GM21717 (cell line): ENCODE results near the gene CAMSAP1.

Experiments used
- ATAC-seq: cut with Tn5 transposase; IDR thresholded peaks from one replicate; pipeline ENCODE4 v1.9.1; 2021; ENCODE audit warnings: mild to moderate bottlenecking, moderate library complexity; ENCODE audit not compliant: unreplicated experiment

The CAMSAP1 gene

DNA sequence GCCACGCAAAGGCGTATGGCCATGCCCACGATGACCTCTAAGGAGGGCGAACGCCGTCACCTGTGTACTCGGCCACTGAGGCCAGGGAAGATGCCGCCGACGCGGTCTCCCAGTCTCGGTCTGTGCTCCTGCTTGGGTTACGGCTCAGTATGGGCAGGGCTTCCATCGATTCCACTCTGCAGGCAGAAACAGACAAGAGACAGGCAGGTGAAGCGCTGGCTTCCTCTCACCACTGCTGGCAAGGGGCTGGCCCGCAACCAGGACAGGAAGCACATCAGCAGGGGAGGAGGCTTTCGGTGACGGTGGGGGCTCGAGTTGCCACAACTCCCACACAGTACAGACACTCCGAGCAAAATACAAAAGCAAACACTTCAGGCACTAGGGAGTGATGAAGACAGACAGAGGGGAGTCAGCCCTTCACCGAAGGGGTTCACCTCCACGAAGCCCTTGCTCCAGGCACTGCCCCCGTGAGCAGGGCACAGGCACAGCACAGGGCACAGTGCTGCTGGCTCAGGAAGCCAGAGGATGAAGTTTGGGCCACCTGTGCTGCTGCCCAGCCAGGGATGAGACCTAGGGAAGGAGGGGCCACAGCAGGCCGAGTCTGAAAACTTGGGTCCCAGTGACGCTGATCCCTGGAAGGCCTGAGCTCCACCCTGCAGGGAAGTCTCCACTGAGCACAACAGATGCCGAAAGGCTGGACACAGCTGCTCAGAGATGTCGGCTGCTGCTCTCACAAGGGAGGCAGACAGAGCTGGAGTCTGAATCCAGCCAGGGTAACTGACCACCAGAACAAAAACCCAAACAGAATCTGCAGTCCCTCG lies 91.3 kb downstream of the CAMSAP1 start:
- ATAC-seq = no peak

DNA sequence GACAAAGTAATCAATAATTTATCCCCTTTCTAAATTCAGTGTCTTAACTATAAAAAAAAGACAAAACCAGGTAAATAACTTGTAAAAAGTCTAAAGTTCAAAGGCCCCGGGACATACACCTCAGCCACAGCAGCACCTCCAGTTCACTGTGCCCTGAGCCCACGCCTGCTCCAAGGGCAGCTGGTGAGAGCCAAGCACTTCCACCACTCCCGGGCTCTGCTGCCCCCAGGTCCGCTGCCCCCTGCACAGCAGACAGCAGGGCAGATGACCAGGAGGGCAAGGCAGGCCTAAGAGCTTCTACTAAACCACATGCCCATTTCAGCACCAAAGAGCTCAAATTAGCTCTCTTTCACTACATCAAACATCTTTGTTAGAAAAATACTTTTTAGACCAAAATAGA lies 91.9 kb downstream of the CAMSAP1 start:
- ATAC-seq = no peak

DNA sequence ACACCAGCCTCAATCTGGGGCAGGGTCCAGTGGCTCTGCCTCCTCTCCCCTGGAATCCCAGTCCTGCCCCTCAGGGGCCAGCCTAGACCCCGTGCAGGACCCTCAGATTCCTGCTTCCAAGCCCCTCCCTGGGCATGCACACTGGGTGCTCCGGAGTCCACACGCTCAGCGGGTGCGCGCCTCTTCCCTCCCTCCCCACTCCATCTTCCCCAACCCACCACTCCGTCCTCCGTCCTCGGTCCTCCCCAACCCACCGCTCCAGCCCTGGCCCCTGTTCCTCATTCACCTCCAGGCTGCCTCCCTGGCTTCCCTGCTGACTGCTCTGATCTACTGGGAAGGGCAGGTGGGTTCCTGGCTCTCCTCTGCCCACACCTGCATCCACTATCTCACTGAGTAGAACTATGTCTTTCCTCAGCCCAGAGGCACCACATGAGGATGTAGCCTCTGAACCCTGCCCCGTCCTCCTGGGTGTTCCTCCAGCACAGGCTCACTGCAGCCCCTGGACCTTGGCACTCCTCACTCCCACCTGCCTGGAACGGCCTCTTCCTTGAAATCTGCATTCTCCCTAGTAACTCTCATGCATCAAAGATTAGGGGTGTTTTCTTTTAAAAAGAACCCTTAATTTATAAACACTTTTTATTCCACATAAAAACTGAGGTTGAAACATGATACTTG lies 92.8 kb downstream of the CAMSAP1 start:
- ATAC-seq = no peak

DNA sequence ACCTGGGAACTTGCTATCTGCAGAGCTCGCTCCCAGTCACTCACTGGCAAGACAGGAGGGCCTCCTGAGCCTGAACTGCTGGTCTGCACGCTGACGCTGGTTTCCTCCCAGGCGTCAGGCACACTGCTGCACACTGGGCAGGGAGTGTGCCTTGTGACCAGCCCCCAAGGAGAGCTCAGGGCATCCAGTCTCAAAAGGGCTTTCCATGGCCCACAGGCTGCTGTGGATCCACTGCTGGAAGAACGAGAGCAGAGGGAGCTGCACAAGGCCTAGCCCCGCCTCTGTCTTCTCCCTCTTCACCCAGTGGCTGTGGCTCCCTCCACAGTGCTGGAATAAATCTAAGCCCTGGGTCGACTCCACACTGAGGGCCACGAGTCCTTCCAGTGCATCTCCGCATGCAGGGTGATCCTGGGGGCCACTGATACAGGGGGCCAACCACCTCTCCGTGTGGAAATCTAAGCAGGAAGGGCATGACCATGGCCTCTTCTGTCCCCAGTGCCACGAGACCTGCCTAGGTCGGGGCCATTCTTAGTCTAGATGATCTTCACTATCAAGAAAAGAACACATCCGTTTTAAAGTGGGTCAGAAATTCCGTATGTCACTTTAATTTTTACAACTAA lies 93.6 kb downstream of the CAMSAP1 start:
- no peak for ATAC-seq

DNA sequence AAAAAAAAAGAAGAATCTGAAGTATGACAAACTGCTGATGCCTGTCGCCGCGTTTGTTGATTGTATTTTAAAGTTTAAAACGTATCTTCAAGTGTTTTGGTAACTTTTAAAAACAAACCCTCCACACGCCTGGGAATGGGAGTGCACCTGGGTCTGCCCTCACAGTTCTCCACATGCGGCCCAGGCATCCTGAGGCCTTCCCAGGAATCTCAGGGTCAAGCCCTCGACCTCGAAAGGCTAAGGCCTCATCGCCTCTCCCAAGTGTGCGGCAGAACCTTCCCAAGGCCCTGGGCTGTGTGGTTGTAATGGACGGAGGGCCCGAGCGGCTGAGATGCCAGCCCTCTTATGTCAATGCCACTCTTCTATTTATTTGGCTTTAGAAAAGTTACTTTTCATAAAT lies 94.4 kb downstream of the CAMSAP1 start:
- no peak for ATAC-seq

DNA sequence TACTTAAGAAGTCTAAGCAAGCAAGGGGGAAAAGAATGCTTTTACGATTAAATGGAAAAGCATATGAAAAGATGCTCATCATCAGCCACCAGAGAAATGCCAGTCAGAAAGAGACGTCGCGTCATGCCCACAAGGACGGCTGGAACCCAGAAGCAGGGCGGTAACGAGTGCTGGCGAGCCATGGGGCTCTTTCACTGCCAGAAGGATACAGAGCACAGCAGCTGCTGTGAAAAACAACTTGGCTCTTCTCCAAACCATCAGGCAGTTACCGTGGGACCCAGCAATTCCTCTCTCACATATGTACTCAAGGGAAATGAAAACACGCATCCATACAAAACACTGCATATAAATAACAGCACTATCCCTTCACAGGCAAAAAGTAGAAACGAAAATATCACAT lies 95.5 kb downstream of the CAMSAP1 start:
- no peak for ATAC-seq

DNA sequence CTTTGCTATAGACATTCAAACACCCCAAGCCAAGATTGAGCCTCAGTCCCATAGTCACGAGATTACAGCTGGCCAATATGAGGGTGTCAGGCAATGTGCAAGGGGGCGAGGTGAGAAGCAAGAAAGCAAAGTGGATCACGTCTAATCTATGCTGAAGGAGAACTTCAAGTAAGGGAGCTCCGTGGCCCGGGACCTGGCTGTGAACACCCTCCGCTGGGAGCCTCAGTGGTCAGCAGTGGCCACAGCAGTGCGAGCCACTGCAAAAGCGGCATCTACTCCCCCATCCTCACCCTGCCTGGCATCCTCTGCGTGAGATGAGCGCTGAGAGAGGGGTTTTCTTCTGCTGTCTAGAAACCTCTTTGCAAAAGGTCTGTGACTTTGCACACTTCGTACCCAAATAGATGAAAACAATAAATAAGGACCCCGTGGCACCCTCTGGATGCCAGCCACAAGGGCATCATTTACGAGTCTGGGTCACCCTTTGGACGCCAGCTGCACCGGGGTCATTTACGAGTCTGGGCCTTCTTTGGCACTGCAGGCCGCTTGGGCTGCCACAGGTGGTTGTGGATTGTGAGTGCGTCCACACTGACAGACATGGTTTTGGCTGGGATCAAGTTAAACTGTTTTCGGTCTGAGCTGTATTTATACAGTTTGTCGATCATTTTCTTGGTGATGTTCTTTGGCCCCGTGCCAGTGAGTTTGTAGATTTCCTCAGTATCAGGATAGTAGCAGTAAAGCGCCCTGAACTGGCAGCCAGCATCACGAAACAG lies 96.4 kb downstream of the CAMSAP1 start:
- ATAC-seq = no peak

DNA sequence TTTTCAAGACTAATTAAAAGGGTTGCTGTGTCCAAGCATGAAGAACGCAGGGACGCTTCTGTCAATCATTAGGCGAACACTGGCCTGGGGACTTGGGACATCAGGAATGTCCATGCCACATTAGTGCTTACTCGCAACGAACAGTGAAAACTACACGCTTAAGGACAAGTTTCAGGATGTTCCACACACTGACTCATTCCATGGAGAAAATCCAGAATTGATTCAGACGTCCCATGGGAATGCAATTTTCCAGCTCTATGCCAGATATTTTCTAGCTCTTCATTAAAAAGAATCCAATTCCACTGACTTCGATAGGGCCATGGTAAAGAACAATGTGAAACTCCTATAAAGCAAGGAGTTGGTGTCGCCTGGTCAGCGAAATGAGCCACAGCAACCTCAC lies 98.2 kb downstream of the CAMSAP1 start:
- no peak for ATAC-seq

DNA sequence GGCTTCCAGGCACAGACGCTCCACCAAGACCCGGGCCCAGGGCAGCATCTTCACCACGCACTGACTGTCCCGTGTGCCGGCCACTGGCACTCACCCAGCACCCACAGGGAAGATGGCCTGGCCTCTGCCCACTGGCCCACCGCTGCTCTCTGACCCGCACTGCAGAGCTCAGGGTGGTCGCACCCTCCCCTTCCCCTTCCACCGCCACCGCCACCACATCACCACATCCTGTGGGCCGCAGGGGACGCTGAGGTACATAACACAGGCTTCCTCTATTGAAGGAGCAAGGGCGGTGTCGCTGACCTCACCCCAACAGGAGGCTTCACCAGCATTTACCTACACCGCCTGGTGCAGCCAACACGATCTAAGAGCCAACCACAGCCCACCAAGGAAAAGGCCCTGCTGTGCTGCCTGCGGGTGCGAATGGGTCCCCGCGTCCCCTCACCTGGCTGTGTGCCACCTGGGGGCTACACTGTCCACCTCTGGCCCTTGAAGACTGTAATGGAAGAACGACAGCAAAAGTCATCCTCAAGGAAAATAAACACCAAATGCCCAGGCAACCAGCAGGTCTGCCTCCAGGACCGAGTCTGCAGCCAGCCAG lies 101.8 kb downstream of the CAMSAP1 start:
- ATAC-seq = no peak

DNA sequence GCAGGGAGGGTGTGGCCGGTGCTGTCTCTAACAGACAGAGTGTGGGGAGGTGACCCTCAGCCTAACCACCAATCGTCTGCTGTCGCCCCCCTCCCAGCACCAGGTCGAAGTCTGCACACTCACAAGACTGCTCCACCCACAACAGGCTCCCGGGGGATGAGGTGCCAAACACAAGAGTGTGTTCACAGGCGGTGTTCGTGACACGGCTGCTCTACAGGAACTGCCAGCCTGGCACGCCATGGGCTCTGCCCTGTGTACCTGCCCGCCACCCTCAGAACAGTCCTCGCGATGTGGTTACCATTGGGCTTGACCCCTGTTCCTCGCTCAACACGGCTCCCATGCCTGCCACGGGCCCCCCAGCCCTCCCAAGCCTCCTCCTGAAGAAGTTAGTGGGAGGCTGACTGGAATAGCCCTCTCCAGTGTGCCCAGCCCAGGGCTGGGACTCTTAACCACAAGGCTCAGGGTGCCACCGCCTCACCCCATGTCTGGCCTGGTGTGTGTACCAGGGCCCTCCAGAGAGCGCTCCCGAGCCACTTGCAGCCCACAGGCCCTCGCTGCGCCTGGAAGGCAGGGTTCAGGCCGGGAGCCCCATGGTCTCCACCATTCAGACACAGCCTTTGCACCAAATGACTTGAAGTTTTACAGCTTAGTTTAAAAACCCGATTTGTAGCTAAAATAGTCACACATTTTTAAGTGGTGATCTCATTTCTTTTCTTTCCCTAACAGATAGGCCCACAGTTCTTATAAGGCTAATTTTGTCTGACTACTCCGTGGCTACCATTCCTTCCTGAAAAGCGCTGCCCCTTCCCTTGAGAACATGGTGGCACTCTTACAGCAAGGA lies 102.5 kb downstream of the CAMSAP1 start:
- ATAC-seq = no peak

DNA sequence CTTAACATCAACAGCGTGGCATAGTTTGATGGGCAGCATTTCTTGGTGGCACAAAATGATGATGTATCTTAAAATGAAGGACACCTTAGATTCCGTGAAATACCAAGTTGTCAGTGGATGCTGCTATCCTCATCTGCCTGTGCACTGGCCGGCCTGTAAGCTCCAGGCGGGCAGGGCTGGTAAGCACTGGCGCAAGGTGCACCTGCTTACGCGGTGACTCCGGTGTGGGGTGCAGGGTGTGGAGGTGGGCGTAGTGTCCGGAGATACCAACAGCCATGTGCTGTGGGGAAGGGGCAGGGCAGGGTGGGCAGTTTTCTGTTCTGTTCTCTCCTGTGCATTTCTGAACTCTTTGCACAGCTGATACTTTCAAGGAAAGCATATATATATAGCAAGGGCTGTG lies 103.9 kb downstream of the CAMSAP1 start:
- no peak for ATAC-seq

DNA sequence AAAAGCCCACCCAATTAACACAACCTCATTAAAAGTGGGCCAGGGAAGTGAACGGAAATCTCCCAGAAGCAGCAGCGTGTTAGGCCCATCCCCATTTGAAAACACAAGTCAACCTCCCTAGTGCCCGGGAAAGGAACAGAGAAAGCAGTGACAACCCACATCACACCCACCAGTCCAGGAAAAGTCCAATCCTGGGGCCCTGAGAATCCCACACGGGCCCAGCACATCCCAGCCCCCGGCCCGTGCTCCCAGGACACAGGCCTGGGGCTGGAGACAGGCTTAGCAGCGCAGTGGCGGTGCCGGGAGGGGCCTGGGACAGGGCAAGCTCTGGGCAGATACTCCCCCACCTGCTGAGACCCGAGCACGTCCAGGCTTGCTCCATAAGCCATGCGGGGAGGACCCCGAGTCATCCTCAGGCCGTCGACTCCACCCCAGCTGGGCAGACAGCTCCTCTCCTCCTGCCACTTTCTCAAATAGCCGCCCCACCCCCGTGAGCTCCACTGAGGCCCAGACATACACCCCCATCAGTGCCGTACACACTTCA lies 104.4 kb downstream of the CAMSAP1 start:
- ATAC-seq = no peak

DNA sequence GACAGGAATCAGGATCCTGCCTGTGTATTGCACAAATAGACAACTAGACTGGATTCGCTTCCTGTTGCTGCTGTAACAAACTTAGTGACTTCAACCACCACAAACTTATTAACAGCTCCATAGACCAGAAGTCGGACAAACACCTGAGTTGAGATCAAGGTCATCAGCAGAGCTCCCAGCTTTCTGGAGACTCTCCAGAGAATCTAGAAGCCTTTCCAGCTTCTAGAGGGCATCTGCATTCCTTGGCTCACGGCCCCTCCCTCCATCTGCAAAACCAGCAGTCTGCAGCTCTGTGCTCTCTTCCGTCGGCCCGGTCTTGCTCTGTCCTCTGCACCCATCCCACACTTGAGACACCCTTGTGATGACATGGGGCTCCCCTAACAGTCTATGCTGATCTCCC lies 106.3 kb downstream of the CAMSAP1 start:
- ATAC-seq = no peak

DNA sequence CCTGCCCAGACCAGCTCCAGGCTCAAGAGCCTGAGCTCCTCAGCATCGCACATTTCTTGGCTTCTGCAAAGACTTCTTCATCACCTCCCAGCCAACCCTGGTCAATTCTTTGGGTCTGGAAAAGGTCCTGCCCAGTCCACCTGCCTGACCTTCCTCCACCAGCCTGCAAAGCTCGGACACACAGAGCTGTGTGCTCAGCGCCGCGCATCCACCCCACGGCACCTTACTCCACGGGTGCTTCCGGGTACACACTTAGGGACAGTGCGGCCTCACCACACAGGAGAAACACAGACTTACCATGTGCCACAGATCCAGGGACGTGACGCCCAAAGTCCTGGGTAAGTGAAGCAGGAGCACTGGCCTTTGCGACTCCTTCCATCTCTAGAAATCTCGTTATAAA lies 108.1 kb downstream of the CAMSAP1 start:
- no peak for ATAC-seq

DNA sequence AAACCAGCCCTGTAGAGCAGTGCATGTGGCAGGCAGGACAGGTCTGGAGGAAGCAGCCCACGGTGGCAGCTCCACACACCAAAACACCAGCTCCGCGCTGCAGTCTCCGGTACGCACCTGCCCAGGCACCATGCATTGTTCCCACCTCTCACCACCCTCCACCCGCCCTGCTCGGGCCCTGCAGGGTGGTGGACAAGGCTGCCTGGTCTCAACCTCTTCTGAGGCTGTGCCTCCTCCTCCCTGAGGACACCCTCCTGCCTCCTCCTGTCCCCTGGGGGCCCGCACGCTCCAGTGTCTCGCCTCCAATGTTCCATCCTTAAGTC lies 109.1 kb downstream of the CAMSAP1 start:
- no peak for ATAC-seq

DNA sequence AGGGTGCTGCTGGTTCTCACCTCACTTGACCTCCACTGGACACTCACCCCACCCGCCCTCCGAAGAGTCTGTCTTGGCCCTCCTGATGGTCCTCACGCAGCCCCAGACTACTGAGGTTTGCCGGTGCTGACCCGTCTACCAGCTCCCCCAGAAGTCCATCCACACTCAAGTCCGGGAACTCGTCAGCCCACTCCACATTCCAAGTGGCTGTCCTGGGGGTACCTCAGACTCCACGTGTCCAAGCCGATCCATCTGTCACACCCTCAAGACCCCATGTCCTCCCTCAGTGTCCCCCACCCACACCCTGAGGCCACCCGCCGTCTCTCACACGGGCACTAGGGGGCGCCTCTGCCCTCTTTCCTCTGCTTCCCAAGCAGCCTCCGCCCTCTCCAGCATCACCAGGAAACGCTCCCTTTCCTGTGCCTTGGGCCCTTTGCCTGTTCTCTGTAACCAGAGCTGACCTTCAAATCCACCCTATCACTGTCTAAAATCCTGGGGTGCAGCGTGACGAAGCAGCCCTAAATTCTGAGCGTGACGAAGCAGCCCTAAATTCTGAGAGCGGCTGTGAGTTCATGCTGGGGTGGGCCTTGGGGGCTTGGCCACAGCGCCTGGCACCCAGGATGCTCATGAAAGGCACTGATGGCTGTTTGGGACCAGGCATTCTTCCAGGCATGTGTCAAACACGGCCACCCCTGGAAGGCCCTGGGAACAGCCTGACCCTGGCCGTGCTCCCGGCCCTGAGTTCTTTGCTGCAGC lies 109.7 kb downstream of the CAMSAP1 start:
- no peak for ATAC-seq

DNA sequence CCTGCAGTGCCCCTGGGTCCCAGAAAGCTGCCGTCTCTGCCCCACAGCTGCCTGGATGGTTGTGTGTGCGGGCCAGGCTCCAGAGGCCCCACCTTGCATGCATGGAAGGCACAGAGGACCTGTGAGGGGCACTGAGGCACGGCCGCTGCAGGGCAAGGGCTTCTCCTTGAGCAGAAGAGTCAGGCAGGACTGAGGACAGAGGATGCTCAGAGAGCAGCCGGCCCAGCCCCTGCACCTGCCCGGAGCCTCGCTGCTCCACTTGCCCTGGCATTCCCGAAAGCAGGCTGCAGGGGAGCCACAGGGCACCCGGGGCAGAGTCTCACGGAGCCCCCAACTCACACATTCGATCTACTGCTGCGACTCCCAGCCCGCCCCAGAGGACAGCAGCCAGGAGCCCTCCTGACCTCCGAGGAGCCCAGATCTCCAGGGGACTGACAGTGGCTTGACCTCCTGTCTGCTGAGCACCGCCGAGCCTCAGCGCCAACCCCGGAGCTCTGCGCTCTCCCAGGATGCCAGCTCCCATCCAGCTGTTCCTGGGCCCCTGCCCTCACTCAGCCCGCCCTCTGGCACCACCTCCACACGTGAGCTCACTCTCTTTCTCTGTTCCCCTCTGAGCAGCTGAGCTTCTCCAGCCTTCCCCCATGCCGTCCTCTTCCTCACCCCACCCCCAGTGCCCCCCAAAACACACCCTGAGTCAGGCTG lies 110.4 kb downstream of the CAMSAP1 start:
- ATAC-seq = no peak

DNA sequence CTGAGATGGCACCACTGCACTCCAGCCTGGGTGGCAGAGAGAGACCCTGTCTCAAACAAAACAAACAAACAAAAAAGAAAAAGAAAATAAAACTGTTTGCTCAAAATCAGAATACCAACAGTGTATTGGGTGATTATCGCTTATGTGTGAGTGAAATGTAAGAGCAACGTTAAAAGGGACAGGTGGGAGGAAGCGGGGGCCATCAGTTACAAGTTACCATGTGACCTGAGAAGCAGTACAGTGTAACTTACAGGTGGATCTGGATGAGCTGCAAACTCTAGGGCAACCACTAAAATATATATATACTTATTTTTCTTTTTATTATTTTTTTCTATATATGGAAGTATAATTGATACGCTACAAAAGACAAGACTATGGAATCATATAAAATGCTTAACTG lies 112.0 kb downstream of the CAMSAP1 start:
- no peak for ATAC-seq
